Measurements from ENCODE around the gene CPNE4. TPM values are rescaled to one million over a fixed set of nuclear protein-coding genes. Genes with fewer than 3 reads are reported as not detected.
A peak's percentile ranks its signal among the peaks of the same experiment; 100 is the strongest.

CPNE4 gene
- total RNA-seq, 1 donor from 2014 or later, result not detected

DNA sequence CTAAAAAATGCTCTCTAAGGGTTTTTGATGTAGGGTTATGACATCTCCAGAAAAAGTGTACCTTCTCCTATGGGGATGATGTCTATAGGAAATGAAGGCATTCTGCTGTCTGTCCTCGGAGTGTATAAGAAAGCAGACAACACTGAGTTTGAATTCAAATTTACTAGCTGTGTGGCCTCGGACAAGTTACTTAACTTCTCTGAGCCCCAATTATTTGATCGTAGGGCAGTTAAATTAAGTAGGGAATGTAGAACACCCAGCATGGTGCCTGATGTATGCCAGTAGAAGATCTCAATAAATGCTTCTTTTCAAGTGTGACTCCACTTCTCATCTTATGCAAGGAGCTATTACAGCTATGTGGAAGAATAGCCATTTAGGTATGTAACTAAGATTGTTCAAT is 184.6 kb downstream of the CPNE4 start:
- intact Hi-C loops (cut with micrococcal nuclease), result no loop called here
- peak; percentile 6 for DNase-seq
- no peaks in the 10 kb centered on the region for H3K27me3 Mint-ChIP-seq
- no peaks in the 10 kb centered on the region for H3K36me3 Mint-ChIP-seq (ENCODE audit: low read depth)
- H3K4me3 Mint-ChIP-seq, result no peak overlapping the region
- H3K4me1 Mint-ChIP-seq, result no peaks in the 10 kb centered on the region
- H3K9me3 Mint-ChIP-seq, result no peaks in the 10 kb centered on the region
- no peak overlapping the region for H3K27ac Mint-ChIP-seq

DNA sequence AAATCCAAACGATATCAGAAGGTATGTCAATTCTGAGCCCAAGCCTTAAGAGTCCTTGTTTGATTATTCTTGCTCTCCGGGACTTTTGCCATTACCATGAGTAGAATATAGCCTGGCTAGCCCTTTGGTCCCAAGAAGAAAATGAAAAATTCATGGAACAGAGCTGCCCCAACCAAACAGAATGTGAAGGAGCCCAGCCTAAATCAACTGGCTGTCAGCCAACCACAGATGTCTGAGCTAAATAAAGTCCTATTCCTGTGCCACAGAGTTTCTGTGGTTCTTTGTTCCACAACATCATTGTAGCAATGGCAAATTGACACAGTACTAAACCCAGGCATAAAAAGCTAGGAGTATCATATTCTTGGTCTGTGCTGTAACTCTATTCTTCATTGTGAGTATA is 185.2 kb downstream of the CPNE4 start:
- no peaks in the 10 kb centered on the region for H3K36me3 Mint-ChIP-seq (ENCODE audit: low read depth)
- no peak overlapping the region for H3K27ac Mint-ChIP-seq
- no peaks in the 10 kb centered on the region for H3K4me1 Mint-ChIP-seq
- H3K9me3 Mint-ChIP-seq, result no peaks in the 10 kb centered on the region
- H3K4me3 Mint-ChIP-seq, result no peak overlapping the region
- DNase-seq, result peak; percentile 6
- no peaks in the 10 kb centered on the region for H3K27me3 Mint-ChIP-seq
- intact Hi-C loops (cut with micrococcal nuclease), result no loop called here

DNA sequence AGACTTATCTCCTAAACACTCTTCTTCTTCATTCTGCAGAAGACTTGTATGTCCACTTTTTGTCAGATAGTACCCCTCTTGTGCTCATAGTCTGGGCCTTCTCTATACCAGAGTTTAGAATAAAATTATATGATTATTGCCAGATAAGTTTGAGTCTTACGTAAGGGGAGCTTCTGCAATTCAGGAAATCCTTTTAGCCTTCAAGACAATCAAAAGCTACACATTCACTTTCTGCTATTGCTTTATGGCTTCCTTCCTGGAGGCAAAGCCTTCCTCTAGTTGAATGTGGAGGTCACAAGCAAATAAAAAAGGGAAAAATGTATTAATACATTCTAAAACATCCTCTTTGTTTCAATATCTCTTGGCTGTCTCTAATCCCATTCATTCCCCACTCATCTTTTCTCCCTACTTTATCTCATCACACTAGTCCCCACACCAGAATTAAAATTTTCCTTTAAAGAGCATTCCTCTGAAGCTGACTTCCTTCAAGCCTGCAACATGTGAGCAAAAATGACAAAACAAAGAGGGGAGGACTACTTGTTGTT is 186.8 kb downstream of the CPNE4 start:
- Mint-ChIP-seq H3K27ac (no peak overlapping the region), H3K9me3 (no peaks in the 10 kb centered on the region), H3K4me3 (no peak overlapping the region), H3K4me1 (no peaks in the 10 kb centered on the region), H3K27me3 (no peaks in the 10 kb centered on the region), H3K36me3 (ENCODE audit: low read depth) (no peaks in the 10 kb centered on the region)
- DNase-seq, result no peak
- intact Hi-C loops (cut with micrococcal nuclease), result no loop called here

DNA sequence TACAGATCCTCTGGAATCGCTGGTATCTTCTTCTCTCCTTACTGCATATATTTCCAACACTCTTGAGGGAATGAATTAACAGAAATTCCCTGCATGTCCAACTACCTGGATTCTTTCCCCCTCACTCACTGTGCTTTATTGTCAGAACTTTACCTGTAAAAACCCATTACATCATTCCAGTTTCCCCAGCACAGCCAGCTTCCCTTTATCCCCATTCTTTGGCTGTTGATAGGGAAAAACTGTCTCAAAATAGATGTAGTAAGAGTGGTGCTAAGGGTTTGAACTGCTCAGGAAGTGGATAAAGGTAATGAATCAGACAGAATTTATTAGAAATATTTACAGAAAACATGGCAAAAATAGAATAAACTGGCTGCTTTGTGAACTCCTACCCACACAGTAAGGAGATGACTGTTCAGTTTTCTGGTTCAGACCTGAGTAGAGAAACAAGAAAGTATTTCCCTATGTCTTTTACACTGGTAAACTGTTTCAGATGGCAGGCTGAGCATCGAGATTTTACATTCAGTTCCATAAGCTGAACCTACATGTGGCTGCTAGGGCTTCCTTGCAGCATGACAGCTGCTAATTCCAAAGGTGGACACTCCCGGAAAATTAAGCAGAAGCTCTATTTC is 188.4 kb downstream of the CPNE4 start:
- Mint-ChIP-seq H3K4me3 (no peak overlapping the region), H3K27me3 (no peaks in the 10 kb centered on the region), H3K9me3 (no peaks in the 10 kb centered on the region), H3K36me3 (ENCODE audit: low read depth) (no peaks in the 10 kb centered on the region), H3K27ac (no peak overlapping the region), H3K4me1 (no peaks in the 10 kb centered on the region)
- no peak for DNase-seq
- intact Hi-C loops (cut with micrococcal nuclease), result no loop called here

DNA sequence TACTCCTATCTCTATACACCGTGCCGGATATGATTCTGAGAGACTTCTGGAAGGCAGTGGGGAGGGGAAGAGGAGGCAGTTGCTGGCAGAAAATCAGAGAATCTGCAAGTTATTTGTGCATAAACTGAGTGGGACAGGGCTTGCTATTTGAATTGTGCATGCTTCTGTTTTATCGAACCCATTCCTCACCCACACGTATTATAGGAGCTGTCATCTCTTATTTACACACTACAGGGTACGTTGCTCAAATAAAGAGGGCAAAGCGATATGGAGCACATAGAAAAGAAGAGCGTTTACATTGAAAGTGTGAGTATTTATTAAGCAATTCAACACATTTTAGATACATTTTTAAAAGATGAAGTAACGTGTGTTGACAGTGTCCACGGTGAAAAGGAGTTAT is 191.6 kb downstream of the CPNE4 start:
- H3K9me3 Mint-ChIP-seq, result no peaks in the 10 kb centered on the region
- no peak overlapping the region for H3K4me3 Mint-ChIP-seq
- DNase-seq, result no peak
- no peaks in the 10 kb centered on the region for H3K36me3 Mint-ChIP-seq (ENCODE audit: low read depth)
- H3K4me1 Mint-ChIP-seq, result no peaks in the 10 kb centered on the region
- no peaks in the 10 kb centered on the region for H3K27me3 Mint-ChIP-seq
- intact Hi-C loops (cut with micrococcal nuclease), result no loop called here
- H3K27ac Mint-ChIP-seq, result no peak overlapping the region

DNA sequence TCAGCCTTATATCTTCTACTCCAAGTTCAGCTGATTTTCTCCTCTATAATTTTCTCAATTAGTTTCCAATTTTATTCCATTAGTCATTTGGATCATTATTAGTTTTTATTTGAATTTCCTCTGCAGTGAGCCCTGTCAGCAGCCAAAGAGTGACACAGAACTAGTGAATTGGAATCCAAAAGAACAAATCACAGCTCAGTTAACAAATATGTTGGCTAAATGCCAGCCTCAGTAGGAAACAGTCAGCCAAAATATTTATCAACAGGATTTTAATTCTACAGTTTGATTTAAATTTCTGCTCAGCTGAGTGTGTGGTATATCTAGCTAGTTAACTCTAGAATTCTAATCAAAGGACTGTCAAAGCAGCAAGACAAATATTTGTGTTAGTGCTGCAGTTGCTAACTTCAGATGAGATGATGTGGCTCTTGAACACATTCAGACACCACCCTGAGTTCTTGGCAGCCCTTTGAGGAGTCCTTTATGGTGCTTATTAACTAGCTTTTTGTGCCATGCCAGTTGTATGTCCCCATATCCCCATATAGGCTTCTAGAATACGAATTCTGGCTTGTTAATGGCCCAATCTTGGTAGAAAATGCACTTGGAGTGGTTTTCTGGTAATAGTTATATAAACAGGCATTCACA is 194.5 kb downstream of the CPNE4 start:
- H3K9me3 Mint-ChIP-seq, result no peaks in the 10 kb centered on the region
- intact Hi-C loops (cut with micrococcal nuclease), result no loop called here
- H3K4me1 Mint-ChIP-seq, result no peaks in the 10 kb centered on the region
- DNase-seq, result no peak
- H3K36me3 Mint-ChIP-seq (ENCODE audit: low read depth), result no peaks in the 10 kb centered on the region
- no peaks in the 10 kb centered on the region for H3K27me3 Mint-ChIP-seq
- no peak overlapping the region for H3K4me3 Mint-ChIP-seq
- no peak overlapping the region for H3K27ac Mint-ChIP-seq

DNA sequence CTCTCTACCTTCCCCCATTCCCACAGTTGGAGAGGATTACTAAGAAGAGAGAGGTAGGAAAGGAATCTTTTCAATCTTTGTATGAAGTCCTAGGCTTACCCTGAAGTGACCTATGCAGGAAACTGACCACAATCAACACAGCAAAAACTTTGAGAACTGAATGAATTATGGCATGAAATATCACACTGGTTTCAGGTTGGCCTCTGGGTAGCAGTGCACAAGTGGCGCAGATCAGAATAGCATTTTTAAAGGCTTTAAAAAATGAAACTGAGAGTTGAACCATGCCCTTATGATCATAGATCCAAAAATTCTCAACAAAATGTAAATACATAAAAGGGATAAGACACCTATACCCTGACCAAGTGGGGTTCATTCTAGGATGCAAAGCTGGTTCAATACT is 198.9 kb downstream of the CPNE4 start:
- Mint-ChIP-seq H3K27me3 (no peaks in the 10 kb centered on the region), H3K4me1 (no peaks in the 10 kb centered on the region), H3K4me3 (no peak overlapping the region), H3K9me3 (no peaks in the 10 kb centered on the region), H3K27ac (no peak overlapping the region), H3K36me3 (ENCODE audit: low read depth) (no peaks in the 10 kb centered on the region)
- intact Hi-C loops (cut with micrococcal nuclease), result no loop called here
- DNase-seq, result no peak

DNA sequence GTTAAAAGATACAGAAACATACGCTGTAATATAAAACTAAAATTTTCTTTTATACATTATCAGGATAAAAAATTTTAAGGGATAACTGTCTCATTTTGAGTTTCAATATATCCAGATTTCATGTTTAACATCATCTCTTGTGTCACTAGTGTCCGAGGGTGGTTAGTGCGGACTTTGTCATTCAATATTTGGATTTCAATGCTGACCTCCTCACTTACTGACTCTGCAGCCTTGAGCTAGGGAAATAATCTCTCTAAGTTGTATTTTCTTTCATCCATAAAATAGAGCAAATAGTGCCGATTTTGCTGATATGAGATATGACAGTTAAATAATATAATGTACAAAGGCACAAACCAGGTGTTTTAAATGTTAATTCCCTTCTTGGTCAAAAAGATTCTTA is 203.2 kb downstream of the CPNE4 start:
- intact Hi-C loops (cut with micrococcal nuclease), result no loop called here
- no peaks in the 10 kb centered on the region for H3K27me3 Mint-ChIP-seq
- H3K9me3 Mint-ChIP-seq, result no peaks in the 10 kb centered on the region
- no peak overlapping the region for H3K4me3 Mint-ChIP-seq
- DNase-seq, result no peak
- no peaks in the 10 kb centered on the region for H3K4me1 Mint-ChIP-seq
- no peak overlapping the region for H3K27ac Mint-ChIP-seq
- H3K36me3 Mint-ChIP-seq (ENCODE audit: low read depth), result no peaks in the 10 kb centered on the region

DNA sequence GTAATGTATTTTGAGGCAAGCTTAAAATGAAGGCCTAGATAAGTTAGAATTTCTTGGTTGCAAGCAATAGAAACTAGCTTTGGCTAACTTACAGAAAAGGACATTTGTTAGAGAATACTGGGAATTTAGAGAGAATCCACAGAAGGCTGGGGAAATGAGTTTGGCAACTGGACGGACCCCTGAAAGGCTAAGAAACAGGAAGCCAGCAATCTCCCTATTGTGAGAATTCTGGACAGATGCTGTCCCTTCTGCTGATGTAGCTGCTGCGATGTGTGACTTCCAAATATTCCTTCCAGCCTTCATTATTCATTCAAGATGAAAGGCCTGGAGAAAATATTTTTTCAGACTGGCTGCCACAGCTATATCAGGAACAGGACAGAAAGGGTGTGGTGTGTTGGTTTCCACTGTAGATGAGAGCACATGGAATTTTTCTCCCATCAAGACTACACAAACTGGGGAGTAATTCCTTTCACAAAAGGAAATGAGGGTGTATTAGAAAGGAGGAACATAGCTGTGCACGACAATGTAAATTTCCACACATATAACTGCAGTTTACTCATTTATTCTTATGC is 213.5 kb downstream of the CPNE4 start:
- intact Hi-C loops (cut with micrococcal nuclease), result no loop called here
- peak; percentile 10 for DNase-seq
- Mint-ChIP-seq H3K27ac (no peak overlapping the region), H3K4me3 (no peak overlapping the region), H3K9me3 (no peaks in the 10 kb centered on the region), H3K4me1 (no peaks in the 10 kb centered on the region), H3K27me3 (no peaks in the 10 kb centered on the region), H3K36me3 (ENCODE audit: low read depth) (no peaks in the 10 kb centered on the region)

DNA sequence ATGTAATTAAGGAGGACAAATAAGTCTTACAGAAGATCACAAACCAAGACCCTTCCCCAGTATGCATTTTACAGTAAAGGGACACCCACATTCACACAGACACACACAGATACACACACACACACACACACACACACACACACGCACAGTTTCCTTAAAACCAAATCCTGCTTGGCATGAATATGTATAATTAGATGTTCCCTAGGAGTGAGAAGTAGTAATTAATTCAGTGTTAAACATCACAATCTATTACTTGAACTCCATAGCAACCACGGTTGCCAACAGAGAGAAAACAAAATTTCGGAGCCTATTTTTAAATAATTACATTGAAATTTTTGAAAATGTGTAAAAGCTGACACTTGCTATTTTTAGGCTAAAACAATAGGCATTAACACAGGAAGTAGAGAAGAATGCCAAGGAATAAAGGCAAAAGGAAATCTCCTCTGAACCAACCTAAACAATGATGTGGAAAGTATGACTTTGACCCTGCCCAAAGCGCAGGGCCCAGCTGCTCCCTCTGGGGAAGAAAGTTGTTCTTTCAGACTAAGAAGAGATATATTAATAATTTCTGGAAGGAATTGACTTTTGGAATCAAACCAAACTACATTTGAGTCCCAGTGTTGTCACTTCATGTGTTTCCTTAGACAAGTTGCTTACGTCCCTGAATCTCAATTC is 215.3 kb downstream of the CPNE4 start:
- H3K9me3 Mint-ChIP-seq, result no peaks in the 10 kb centered on the region
- H3K4me1 Mint-ChIP-seq, result no peaks in the 10 kb centered on the region
- no peak overlapping the region for H3K4me3 Mint-ChIP-seq
- H3K36me3 Mint-ChIP-seq (ENCODE audit: low read depth), result no peaks in the 10 kb centered on the region
- peak; percentile 9 for DNase-seq
- no peaks in the 10 kb centered on the region for H3K27me3 Mint-ChIP-seq
- no peak overlapping the region for H3K27ac Mint-ChIP-seq
- intact Hi-C loops (cut with micrococcal nuclease), result no loop called here

DNA sequence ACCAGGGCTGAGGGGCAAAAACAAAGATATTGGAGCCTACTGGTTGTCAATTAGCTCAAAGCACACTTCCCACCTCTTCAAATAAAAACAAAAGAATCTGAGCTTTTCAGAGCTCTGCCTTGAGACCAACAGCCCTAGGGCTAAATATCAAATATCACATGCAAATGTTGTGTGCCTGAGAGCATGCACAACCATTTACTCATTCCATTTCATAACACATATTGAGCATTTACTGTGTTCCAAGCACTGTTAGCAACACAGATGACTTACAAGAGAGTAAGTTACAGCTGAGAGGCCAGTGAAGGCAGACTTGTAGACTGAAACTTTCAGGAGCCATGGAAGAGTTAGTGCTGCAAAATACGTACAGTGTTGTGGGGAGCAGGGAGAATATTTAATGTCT is 222.4 kb downstream of the CPNE4 start:
- intact Hi-C loops (cut with micrococcal nuclease), result no loop called here
- Mint-ChIP-seq H3K36me3 (ENCODE audit: low read depth) (no peaks in the 10 kb centered on the region), H3K9me3 (no peaks in the 10 kb centered on the region), H3K4me1 (no peaks in the 10 kb centered on the region), H3K27me3 (peaks cover 9% of the 10 kb centered on the region), H3K27ac (no peak overlapping the region), H3K4me3 (no peak overlapping the region)
- DNase-seq, result peak; percentile 26

DNA sequence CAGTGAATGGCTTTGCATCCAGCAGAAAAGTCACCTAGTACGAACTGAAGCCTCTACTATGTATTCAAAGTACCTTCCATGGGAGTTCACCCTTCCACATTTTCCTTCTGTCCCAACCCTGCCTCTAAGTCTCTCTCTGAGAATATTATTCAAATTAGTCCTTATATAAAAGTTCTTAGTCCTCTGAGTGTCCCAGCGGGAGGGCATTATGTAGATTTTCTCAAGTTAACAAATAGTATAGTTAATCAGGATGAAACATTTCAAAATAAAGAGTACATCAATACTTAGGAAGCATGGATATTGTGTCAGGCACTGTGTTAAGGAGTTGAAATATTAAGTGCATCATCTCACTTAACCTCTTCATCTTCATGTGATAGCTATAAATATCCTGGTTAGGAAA is 223.3 kb downstream of the CPNE4 start:
- Mint-ChIP-seq H3K27ac (no peak overlapping the region), H3K4me1 (no peaks in the 10 kb centered on the region), H3K9me3 (no peaks in the 10 kb centered on the region), H3K4me3 (no peak overlapping the region), H3K27me3 (peaks cover 9% of the 10 kb centered on the region), H3K36me3 (ENCODE audit: low read depth) (no peaks in the 10 kb centered on the region)
- intact Hi-C loops (cut with micrococcal nuclease), result no loop called here
- peak; percentile 13 for DNase-seq

DNA sequence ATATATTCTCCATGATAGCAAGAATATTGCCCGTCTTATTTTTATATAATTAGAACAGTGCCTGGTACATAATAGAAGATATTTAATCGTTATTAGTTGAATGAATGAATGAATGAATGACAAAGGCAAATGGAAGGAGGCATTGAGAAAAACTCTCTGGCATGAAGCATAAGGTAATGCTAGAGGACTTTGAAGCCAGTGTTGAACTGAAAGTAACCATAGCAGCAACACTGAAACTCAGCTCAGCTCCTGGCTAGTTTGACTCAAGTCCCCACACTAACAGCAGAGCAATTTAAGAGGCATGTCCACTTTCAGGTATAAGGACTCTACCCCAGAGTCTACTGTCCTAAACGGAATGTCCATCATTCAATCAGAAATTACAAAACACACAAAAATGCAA is 227.0 kb downstream of the CPNE4 start:
- no peaks in the 10 kb centered on the region for H3K9me3 Mint-ChIP-seq
- H3K4me1 Mint-ChIP-seq, result no peaks in the 10 kb centered on the region
- no peak for DNase-seq
- no peak overlapping the region for H3K27ac Mint-ChIP-seq
- H3K36me3 Mint-ChIP-seq (ENCODE audit: low read depth), result no peaks in the 10 kb centered on the region
- intact Hi-C loops (cut with micrococcal nuclease), result no loop called here
- H3K27me3 Mint-ChIP-seq, result peaks cover 10% of the 10 kb centered on the region
- no peak overlapping the region for H3K4me3 Mint-ChIP-seq

DNA sequence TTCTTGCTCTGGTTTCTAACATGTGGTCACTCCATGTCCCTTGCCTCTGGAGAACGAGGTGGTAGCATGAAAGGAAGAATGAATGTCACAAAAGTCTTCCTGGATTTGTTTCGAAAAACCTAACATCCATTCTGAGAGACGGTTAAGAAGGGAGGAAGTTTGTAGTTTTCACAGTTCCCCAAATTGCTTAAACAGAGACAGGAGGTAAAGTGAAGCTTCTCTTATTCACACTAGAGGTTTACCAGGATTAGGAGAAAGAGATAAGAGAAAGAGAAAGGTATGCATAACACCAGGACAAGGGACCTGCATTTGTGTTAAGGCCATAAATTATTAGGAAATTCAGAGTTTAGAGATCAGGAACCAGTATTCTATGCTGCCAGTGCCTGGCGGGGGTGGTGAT is 228.1 kb downstream of the CPNE4 start:
- Mint-ChIP-seq H3K27ac (no peak overlapping the region), H3K4me1 (no peaks in the 10 kb centered on the region), H3K27me3 (peaks cover 11% of the 10 kb centered on the region), H3K9me3 (no peaks in the 10 kb centered on the region), H3K4me3 (no peak overlapping the region), H3K36me3 (ENCODE audit: low read depth) (no peaks in the 10 kb centered on the region)
- intact Hi-C loops (cut with micrococcal nuclease), result no loop called here
- DNase-seq, result peak; percentile 24
